GM11168 (cell line): ENCODE data around the gene LANCL2.
"Not testable (repeated sequence)": the region's sequence is repeated elsewhere in the genome, so short reads cannot be mapped to it uniquely, and the experiment has no call there.

Experiments used
- in situ Hi-C: fragments of 300-500 bp; cut with MboI; formaldehyde crosslinking; loops from one replicate; pipeline ENCODE4 v1.12.0; 2022; ENCODE audit warnings: low sequenced_read_pairs; ENCODE audit not compliant: unreplicated experiment

LANCL2 gene

DNA sequence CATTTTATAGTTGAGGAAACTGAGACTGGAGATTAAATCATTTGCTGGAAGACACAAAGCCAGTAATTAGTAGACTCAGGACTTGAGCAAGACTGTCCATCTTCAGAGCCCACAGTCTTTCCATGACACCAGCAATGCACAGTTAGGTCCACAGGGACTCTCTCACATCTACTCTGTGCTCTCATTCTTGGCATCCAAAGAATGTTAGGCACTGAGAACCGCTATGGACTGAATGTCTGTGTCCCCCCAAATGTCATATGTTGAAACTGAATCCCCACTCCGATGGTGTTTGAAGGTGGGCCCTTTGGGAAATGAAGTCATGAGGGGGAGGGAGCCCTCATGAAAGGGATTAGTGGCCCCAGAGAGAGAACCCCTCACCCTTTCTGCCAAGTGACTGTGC lies 100.6 kb downstream of the LANCL2 start:
- in situ Hi-C loops, result no loop called here

DNA sequence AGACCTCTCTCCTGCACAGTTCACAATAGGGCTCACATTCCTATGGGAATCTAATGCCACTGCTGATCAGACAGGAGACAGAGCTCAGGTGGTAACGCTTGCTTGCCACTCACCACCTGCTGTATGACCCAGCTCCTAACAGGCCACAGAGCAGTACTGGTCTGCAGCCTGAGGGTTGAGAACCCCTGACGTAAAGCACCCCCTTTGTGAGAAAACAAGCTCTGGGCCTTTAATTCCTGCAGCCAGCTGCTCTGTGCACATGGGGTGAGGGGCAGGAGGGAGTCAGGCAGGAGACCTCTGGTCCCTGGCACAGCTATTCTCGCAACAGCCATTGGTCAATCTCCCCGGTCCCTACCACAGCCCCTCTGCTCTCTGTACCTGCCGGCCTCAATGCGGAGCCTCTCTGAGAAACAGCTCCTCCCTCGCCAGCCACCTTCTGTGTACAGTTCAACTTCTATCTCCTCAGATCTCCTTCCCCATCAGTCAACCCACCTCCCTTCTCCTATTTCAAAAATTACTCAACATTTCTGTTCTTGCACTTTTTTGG lies 102.0 kb downstream of the LANCL2 start:
- in situ Hi-C loops, result no loop called here

DNA sequence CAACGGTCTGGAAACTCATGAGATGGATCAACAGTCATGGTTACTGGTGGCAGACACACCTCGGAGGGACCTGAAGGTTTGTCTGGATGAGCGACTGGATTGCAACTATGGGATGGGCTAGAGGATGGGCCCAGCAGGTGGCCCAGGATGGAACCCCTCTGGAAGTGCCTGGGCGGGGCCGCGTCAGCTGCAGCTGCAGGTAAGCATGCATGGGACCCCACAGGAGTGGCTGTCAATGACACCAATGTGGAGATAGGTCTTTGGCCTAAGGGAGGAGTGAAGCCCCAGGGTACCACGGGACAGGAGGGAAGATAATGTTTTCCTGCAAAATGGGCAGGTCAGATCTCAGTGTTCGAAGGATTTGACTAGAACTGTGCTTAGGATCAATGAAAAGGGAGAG lies 103.4 kb downstream of the LANCL2 start:
- in situ Hi-C loops, result no loop called here

DNA sequence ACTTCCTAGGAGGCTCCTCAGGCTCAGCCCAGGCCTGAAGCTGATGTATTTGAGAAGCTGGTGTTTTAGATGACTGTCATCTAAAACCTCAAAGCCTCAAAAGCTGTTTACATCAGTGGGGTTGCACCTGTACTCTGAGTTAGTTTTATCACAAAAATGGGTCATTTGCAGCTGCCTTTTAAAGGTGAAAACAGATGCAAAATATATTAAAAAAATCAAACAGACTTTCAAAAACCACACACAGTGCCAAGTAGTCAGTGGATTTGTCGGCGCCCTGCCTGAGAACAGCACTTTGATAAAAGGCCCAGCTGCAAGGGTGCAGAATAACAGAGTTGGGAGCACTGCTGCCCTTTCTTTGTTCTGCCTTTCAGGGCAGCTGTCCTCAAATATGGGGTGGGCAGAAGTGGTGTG lies 104.1 kb downstream of the LANCL2 start:
- in situ Hi-C loops, result no loop called here

DNA sequence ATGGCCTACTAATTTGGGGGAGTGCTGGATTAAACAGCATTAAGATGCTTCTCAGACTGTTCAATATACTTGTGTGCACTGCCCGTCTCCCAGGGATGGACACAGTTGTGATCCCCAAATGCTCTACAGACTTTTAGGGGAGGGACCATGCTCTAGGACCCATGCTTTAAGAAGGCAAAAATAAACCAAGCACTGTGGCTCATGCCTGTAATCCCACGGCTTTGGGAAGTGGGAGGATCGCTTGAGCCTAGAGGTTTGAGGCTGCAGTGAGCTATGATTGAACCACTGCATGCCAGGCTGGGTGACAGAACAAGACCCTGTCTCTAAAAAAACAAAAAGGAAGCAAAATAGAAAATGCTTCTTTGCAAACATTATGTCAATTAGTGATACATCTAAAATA lies 104.6 kb downstream of the LANCL2 start:
- in situ Hi-C loops, result no loop called here

DNA sequence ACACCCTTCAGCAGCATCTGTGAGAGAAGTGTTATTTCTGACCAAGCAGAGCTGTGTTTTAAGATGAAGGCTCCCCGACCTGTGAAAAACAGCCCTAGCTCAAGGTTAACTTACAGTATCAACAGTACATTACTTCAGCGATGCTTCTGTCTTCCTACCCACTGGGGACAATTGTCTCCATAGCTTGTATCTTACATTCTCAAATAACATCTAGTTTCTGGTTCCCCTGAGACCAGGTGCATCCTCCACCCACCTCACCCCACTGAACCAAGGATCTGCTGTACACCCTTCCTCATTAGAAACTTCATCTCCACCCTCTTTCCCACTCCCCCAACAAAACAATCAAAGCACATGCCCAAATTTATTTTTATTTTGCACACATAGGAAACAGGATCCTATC lies 105.1 kb downstream of the LANCL2 start:
- in situ Hi-C loops, result no loop called here

DNA sequence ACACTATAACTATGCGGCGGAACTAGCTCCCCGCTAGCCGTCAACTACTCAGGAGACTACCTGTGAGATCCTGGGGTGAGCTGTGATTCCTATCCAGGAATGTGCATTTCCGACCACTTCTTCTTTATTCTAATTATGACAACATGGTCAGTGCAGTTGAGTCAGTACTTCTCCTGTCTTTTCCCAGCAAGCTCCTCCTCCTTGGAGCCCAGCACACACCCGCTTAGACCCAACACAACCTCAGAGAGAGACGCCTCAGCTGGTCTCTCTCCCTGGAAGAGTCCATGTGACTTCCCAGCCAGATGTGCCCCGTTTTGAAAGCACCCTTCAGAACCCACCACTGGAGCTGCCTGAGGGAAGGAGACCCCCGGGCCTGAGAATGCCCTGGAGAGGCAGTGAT lies 106.5 kb downstream of the LANCL2 start:
- in situ Hi-C loops, result not testable (repeated sequence)

DNA sequence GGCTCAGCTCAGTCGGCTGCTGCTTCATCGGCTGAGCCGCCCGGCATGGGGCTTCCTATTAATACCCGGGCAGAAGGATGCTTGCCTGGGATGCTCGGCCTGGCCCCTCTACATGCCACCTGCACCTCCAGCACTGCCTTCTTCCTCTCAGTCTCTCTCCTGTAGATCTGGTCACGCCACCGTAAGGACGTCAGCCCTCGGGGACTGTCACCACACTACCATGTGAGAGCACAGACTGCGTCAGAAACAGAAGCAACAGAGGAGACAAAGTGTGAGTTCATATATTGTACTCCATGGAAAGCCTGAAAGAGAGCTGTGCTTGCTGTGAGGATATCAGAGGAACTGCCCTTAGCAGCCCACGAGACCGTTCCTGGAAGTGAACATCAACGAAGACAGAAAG lies 107.3 kb downstream of the LANCL2 start:
- in situ Hi-C loops, result not testable (repeated sequence)

DNA sequence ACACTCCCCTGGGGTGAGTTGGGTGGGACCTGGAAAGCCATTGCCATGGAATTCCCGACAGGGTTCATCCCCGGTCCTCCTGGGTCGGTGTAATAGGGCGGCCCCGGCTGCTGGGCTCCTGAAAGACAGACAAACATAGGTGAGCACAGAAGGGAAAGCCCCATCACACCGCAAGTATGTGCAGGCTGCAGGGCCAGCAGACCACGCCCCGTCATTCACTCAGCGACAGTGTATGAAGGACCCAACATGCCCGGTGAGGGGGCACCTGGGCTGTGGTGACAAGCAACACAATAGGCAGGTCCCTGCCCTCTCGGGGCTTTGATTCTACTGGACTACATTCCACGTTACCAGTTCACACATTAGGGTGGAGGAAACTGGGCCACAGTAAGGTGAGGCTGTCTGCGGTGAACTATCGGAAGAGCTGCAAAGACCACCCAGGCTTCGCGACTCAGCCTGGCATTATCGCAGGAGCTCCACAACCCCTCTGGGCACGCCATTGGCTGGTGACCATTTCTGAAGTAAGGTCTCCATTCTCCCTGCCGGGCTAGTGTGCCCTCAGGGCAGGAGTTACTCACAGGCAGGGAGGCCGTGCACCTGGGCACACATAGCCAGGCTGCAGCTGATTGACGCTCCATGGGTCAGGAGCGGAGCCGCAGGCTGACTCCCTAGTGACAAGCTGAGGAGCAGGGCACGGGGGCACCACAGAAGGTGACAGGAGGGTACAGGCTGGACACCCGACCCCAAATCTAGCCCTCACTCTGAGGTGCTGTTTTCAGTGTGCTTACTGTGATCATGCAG lies 108.0 kb downstream of the LANCL2 start:
- in situ Hi-C loops, result no loop called here

DNA sequence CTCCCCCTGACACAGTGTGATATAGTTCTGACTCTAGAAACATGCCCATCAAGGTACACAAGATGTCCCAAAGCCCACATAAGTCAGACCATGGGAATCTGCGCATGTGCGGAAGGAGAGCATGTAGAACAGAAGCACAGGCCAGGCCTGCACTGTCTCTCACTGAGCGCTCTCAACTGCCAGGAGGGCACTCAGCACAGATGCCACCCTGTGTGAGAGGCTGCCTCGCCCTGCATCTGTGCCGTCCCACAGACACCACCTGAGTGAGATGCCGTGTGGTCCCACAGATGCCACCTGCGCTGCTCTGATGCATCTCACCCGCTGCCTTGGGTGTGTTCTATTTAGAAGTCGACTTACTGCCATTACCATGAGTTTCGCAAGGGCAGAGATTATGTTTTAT lies 108.8 kb downstream of the LANCL2 start:
- in situ Hi-C loops, result no loop called here

DNA sequence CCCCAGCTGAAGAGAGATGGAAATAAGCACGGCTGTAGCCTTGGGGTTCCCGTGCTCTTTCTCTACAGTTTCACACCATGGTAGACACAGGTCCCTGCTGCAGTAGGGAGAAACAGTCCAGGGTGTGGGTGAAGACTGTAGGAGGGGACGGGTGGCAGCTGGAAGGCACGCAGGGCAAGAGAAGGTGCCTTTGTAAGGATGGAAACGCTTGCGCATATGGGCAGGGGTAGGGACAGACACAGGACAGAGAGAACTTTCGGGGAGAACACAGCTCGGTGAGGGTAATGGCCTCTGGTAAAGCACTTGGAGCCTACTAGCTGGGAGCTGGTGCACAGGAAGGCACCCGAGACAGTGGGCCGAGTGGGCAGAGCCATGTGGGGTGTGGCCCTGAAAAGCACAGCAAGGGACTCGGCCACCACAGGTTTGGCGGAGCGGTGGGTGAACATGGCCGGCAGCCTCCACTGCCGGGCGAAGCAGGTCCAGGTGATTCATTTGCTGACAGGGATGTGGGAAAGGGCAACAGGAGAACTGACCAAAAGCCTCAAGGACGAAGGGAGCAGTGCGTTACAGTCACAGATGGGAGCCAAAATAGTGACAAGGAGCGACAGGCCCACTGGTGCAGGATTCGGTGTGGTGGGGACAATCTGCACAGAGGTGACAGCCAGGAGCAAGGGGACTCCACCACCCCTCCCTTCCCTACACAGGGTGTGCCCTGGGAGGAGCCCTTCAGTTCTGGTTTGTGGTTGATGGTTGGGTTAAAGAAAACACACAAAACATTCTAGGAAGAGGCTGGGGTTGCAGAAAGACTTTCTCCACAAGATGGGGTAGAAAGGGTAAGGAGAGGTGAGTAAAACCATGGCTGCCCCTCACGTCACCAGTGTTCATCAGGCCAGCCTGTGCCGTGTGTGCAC lies 110.1 kb downstream of the LANCL2 start:
- in situ Hi-C loops, result no loop called here

DNA sequence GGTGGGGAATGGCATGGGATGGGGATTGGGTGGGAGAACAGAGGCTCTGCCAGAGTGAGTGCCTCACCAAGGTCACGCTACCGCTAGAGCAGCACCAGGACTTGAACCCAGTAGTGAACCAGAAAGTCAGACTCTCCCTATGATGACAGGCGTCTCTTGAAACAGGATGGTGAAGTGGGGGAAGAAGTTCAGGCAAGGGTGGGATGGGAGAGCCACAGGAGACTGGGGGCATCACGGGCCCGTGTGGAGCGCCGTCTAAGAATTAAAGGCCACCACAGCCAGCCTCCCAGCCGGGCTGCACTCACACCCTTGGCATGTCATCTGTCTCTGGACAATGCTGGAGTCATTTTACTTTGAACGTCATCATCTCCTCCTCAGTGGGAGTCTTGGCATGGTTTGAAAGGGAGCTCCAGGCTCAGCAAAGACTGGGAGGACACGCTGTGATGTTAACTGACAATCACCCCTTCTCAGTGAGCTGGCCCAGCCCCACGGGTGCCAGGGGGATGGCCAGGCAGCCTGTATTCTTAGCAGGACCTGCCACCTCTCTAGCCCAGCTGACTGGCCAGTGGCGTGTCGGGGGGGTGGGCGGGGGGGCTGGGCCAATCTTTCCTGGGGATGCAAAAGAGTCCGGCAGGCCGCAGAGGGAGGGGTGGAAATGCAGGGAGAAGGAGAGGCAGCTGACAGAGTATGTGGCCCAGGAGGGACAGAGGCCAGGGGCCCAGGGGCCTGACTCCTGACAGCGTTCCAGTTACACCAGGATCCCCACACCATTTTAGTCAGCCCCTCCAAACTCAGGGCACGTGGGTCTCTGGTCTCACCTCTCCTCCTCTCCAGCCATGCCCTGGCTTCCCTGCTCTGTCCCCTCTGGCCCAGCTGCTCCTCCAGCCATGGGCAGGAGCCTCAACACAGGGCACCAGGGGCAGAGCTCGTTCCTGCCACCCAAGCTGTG lies 111.0 kb downstream of the LANCL2 start:
- in situ Hi-C loops, result no loop called here

DNA sequence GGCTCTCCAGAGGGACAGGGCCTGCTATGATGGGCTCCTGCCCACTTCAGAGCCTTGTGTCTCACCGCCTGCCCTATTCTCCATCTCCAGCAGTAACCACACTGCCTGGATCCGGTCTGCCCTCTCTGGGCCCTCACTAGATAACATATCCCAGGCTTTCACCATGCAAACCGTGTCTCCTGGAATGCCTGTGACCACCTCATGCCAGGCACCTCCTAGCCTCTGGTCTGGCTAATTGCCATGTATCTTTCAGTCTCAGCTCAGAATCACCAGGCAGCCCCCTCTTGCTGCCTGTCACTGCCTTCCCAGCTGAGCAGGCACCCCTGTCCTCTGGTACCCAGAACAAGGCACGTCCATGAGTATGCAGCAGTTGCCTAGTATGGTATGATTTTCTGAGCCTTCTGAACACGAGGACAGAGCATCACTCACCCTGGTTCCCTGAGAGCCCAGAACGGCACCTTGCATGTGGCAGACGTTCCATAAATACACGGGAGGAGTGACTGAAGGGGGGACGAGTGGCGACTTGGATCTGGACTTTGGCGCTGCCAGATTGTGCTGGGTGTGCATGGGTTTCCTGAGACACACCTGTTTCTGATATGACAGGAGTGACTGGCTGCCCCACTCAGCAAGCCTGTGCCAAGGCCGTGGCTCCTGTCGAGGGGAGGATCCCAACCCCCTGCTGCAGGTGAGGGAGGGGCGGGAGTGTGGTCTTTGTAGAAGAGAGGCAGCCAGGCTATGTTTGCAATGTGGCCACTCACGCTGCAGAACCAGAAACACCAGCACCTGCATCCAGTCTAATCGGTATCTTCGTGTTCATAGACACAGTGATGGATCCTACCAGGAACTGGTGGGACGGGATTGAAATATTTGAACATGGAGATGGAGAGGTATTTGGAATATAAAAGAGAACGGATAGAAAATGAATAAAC lies 112.0 kb downstream of the LANCL2 start:
- in situ Hi-C loops, result no loop called here

DNA sequence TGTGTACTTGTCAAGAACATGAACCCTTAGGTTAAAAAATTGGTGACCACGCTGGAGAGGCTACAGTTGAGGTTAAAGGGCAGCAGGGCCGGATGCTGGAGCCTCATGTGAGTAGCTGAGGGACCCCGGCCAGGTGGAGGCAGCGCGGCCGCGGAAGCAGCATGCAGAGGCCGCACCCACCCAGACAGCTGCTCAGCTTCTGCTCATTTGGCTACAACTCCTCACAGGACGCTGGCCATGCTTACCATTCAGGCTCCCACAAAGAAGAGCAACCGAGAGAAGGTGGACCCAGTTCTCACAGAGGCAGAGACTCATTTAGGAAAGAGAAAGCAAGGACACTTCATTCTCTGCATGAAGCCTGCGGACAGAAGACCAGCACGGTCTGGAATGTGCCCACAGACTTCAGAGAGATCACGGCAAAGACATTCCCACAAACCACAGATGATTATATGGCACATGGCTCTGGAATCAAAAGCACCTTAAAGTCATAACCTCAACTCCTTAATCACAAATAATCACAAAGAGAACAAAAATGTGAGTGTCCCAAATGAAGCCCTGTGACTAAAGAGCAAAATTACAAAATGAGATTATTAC lies 112.7 kb downstream of the LANCL2 start:
- in situ Hi-C loops, result no loop called here

DNA sequence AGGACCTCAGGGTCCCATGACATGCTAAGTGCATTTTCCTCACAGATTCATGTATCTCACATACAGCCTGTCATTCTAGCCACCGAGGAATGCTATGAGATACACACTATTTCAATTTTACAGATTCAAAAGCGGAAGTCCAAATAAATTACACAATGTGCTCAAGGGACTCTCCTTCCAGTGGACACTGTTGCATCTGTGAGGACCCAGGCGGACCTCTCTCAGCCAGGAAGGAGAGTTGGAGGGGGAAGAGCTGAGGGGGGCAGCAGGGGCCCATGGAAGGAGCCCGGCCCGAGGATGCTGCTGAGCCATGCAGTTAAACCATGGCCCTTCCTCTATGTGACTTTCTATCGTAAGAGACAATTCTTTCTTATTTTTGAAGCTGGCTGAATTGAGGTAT lies 113.6 kb downstream of the LANCL2 start:
- in situ Hi-C loops, result no loop called here

DNA sequence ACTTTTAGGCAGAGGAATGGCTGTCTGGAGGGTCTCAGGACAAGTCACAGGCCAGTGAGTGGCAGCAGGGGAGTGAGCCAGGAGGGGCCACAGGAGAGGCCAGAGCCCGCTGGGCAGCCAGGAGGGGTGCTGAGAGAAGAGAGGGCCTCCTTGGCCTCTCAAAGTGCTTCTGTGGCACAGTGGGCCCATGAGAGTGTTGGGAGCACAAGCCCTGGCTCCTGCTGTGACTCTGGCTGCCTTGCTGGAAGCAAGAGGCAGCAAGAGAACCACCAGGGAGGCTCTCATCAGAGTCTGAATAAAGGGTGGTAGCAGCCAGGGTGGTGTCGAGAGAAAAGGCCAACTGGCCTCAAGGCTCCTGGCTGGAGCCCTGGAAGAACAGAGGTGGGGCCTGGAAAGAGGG lies 116.0 kb downstream of the LANCL2 start:
- in situ Hi-C loops, result no loop called here

DNA sequence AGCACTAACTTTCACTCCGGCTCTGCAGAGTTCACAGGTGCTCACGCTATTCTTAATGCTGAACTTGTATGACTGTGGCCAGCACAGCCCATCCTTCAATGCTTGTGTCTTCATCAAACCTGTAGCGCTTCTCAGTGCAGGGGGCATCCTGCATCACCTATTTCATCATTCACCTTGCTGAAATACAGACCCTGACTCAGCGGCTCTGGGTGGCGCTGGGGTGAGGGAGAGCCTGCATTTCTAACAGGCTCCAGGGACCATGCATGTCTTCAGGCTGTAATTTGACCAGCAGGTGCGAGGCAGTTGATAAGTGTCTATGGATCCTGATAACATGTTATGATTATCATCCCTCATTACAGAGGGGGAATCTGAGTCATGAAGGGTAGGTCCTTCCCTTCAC lies 117.9 kb downstream of the LANCL2 start:
- in situ Hi-C loops, result no loop called here
